ENCODE measurements around the gene RNF151.

DNA sequence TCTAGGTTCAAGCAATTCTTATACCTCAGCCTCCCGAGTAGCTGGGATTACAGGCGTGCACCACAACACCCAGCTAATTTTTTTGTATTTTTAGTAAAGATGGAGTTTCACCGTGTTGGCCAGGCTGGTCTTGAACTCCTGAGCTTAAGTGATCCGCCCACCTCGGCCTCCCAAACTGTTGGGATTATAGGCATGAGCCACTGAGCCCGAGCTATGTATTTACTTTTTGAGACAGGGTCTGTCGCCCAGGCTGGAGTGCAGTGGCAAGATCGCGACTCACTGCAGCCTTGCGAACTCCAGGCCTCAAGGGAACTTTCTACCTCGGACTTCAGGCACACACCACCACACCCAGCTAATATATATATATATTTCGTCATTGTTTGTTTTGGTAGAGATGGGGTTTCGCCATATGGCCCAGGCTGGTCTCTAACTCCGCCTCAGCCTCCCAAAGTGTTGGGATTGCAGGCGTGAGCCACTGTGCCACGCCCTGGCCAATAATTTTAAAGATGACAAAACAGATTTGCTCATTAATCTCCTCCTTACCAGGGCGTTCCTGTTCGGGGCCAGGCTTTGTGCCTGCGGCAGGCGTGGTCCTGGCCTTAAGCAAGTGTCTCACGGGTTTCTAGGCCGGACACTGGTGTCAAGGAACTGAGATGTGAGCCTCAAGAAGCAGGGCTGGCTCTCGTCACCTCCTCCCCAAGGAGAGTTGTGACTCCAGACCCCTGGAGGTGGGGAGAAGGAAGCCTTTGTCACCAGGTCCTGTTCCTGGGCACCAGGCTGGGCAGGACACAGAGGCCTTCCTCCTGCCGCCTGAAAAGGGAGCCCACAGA lies 48.7 kb downstream of the RNF151 start:
- TF ChIP-seq, protein P1, sequence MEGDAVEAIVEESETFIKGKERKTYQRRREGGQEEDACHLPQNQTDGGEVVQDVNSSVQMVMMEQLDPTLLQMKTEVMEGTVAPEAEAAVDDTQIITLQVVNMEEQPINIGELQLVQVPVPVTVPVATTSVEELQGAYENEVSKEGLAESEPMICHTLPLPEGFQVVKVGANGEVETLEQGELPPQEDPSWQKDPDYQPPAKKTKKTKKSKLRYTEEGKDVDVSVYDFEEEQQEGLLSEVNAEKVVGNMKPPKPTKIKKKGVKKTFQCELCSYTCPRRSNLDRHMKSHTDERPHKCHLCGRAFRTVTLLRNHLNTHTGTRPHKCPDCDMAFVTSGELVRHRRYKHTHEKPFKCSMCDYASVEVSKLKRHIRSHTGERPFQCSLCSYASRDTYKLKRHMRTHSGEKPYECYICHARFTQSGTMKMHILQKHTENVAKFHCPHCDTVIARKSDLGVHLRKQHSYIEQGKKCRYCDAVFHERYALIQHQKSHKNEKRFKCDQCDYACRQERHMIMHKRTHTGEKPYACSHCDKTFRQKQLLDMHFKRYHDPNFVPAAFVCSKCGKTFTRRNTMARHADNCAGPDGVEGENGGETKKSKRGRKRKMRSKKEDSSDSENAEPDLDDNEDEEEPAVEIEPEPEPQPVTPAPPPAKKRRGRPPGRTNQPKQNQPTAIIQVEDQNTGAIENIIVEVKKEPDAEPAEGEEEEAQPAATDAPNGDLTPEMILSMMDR (IDR thresholded peaks at IDR 0.05; ENCODE audit: insufficient read depth, low read depth, low read length) = no peak
- TF ChIP-seq EZH2 (IDR thresholded peaks at IDR 0.05; ENCODE audit: insufficient read depth, low read length) = no peak

All from astrocyte (in vitro differentiated cells and primary cell).